Mesothelial cell of epicardium (in vitro differentiated cells): ENCODE data around the gene VAV3. TPM values are rescaled to one million over a fixed set of nuclear protein-coding genes. Genes with fewer than 3 reads are reported as not detected.

Source experiments
- DNase-seq, 2 experiments: peaks; one replicate each; pipeline ENCODE4 v3.0.0; 2021; ENCODE audit warnings: low spot score in 2 of 2; ENCODE audit not compliant: unreplicated experiment in 2 of 2
- H3K27ac Mint-ChIP-seq: 2 replicates; pipeline ENCODE4 v1.8.0; 2021; ENCODE audit warnings: mixed read lengths
- H3K27me3 Mint-ChIP-seq: 2 replicates; pipeline ENCODE4 v1.8.0; 2021; ENCODE audit warnings: low read depth, mixed read lengths
- H3K36me3 Mint-ChIP-seq: 2 replicates; pipeline ENCODE4 v1.8.0; 2021; ENCODE audit warnings: mixed read lengths
- H3K4me1 Mint-ChIP-seq: 2 replicates; pipeline ENCODE4 v1.8.0; 2021; ENCODE audit warnings: mixed read lengths
- H3K4me3 Mint-ChIP-seq: 2 replicates; pipeline ENCODE4 v1.8.0; 2021; ENCODE audit warnings: mild to moderate bottlenecking, moderate library complexity, mixed read lengths
- H3K9me3 Mint-ChIP-seq: 2 replicates; pipeline ENCODE4 v1.8.0; 2021; ENCODE audit warnings: mixed read lengths
- CTCF ChIP-seq: fragments of 200-600 bp; sonication (generic); IDR thresholded peaks from one replicate; pipeline ENCODE4 v1.5.0; 2021; ENCODE audit warnings: antibody characterized with exemption; ENCODE audit not compliant: unreplicated experiment
- total RNA-seq: library from RNA; stranded (reverse); gene quantifications from 3 replicates; pipeline ENCODE4 v1.2.1, GENCODE V29; 2021

Gene VAV3
- total RNA-seq, 1 donor from 2014 or later: 3.2 TPM

- H3K27ac Mint-ChIP-seq: no peak overlapping the region
- peaks cover 5% of the 10 kb centered on the region for H3K27me3 Mint-ChIP-seq
- TF ChIP-seq CTCF: no peak
- peaks cover 6% of the 10 kb centered on the region for H3K9me3 Mint-ChIP-seq
- H3K36me3 Mint-ChIP-seq: no peaks in the 10 kb centered on the region
- no peak for DNase-seq
- no peak overlapping the region for H3K4me3 Mint-ChIP-seq
- H3K4me1 Mint-ChIP-seq: peaks cover 9% of the 10 kb centered on the region
Measured at GRCh38 chr1:107867897-107868296, 97.1 kb downstream of the VAV3 start.

- no peak for TF ChIP-seq CTCF
- peaks cover 9% of the 10 kb centered on the region for H3K4me1 Mint-ChIP-seq
- H3K4me3 Mint-ChIP-seq: no peak overlapping the region
- peaks cover 5% of the 10 kb centered on the region for H3K27me3 Mint-ChIP-seq
- H3K36me3 Mint-ChIP-seq: no peaks in the 10 kb centered on the region
- H3K27ac Mint-ChIP-seq: no peak overlapping the region
- peaks cover 6% of the 10 kb centered on the region for H3K9me3 Mint-ChIP-seq
- DNase-seq: no peak
Measured at GRCh38 chr1:107867422-107867821, 97.6 kb downstream of the VAV3 start.

GRCh38 chr1:107866870-107867269 is 98.1 kb downstream of the VAV3 start:
- Mint-ChIP-seq H3K27me3 (peaks cover 5% of the 10 kb centered on the region), H3K4me3 (no peak overlapping the region), H3K36me3 (no peaks in the 10 kb centered on the region), H3K9me3 (peaks cover 6% of the 10 kb centered on the region), H3K4me1 (peaks cover 9% of the 10 kb centered on the region), H3K27ac (no peak overlapping the region)
- TF ChIP-seq CTCF: no peak
- DNase-seq: no peak

GRCh38 chr1:107865627-107866026 is 99.4 kb downstream of the VAV3 start:
- Mint-ChIP-seq H3K27me3 (peaks cover 5% of the 10 kb centered on the region), H3K4me1 (peaks cover 11% of the 10 kb centered on the region), H3K36me3 (no peaks in the 10 kb centered on the region), H3K4me3 (no peak overlapping the region), H3K9me3 (peaks cover 5% of the 10 kb centered on the region), H3K27ac (no peak overlapping the region)
- TF ChIP-seq CTCF: no peak
- no peak for DNase-seq

GRCh38 chr1:107863342-107863741 is 101.6 kb downstream of the VAV3 start:
- Mint-ChIP-seq H3K27ac (no peak overlapping the region), H3K36me3 (no peaks in the 10 kb centered on the region), H3K27me3 (peaks cover 6% of the 10 kb centered on the region), H3K4me1 (peaks cover 11% of the 10 kb centered on the region), H3K9me3 (no peaks in the 10 kb centered on the region), H3K4me3 (no peak overlapping the region)
- TF ChIP-seq CTCF: no peak
- no peak for DNase-seq

GRCh38 chr1:107862064-107862463 is 102.9 kb downstream of the VAV3 start:
- no peaks in the 10 kb centered on the region for H3K9me3 Mint-ChIP-seq
- no peak for TF ChIP-seq CTCF
- H3K27me3 Mint-ChIP-seq: peaks cover 6% of the 10 kb centered on the region
- H3K27ac Mint-ChIP-seq: no peak overlapping the region
- H3K4me1 Mint-ChIP-seq: peaks cover 11% of the 10 kb centered on the region
- no peak overlapping the region for H3K4me3 Mint-ChIP-seq
- no peak for DNase-seq
- H3K36me3 Mint-ChIP-seq: no peaks in the 10 kb centered on the region
